Spleen (tissue), 11 donors: Measurements from ENCODE around the gene APOL2. TPM values are rescaled to one million over a fixed set of nuclear protein-coding genes. Genes with fewer than 3 reads are reported as not detected.

Experiments
- DNase-seq: peaks from one replicate; pipeline ENCODE4 v3.0.0-alpha.2; 2020
- H3K27ac ChIP-seq, 8 donors: fragments of 200-600 bp; sonication (generic) in 7 of 8; 1 replicate in 4 of 8; 2 replicates in 4 of 8; pipeline versions ENCODE4 v1.5.0 to v1.8.0; 2016 to 2021; ENCODE audit warnings: inconsistent platforms in 4 of 8, mild to moderate bottlenecking in 4 of 8, moderate library complexity in 1 of 8
- H3K27me3 ChIP-seq, 7 donors: fragments of 200-600 bp; sonication (generic) in 6 of 7; replicated peaks in 1 of 7; 1 replicate in 4 of 7; 2 replicates in 3 of 7; pipeline versions ENCODE4 v1.5.0 to v1.8.0; 2016 to 2021; ENCODE audit warnings: inconsistent platforms in 3 of 7, mild to moderate bottlenecking in 1 of 7
- H3K36me3 ChIP-seq, 6 donors: fragments of 200-600 bp; sonication (generic) in 5 of 6; 1 replicate in 4 of 6; 2 replicates in 2 of 6; pipeline versions ENCODE4 v1.5.0 to v1.8.0; 2016 to 2021; ENCODE audit warnings: inconsistent platforms in 2 of 6
- H3K4me1 ChIP-seq, 6 donors: fragments of 200-600 bp; sonication (generic) in 5 of 6; 1 replicate in 3 of 6; 2 replicates in 3 of 6; pipeline versions ENCODE4 v1.5.0 to v1.8.0; 2016 to 2021; ENCODE audit warnings: inconsistent platforms in 3 of 6
- H3K4me3 ChIP-seq, 8 donors: fragments of 200-600 bp; sonication (generic) in 7 of 8; 1 replicate in 4 of 8; 2 replicates in 4 of 8; pipeline versions ENCODE4 v1.5.0 to v1.8.0; 2016 to 2021; ENCODE audit warnings: inconsistent platforms in 4 of 8, mild to moderate bottlenecking in 4 of 8, moderate library complexity in 2 of 8
- H3K9me3 ChIP-seq, 8 donors: fragments of 200-600 bp; sonication (generic) in 7 of 8; 1 replicate in 4 of 8; 2 replicates in 4 of 8; pipeline versions ENCODE4 v1.5.0 to v1.8.0; 2016 to 2021; ENCODE audit warnings: inconsistent platforms in 4 of 8
- CTCF ChIP-seq, 11 experiments: fragments of 200-600 bp in 7 of 11; fragments of 450-650 bp in 4 of 11; sonication (generic) in 4 of 11; IDR thresholded peaks in 8 of 11; conservative IDR thresholded peaks in 3 of 11; 1 replicate in 7 of 11; 2 replicates in 4 of 11; pipeline versions ENCODE4 v1.4.0 to v1.8.0; 2016 to 2021; ENCODE audit warnings: antibody characterized with exemption in 11 of 11, inconsistent platforms in 4 of 11, mild to moderate bottlenecking in 1 of 11
- POLR2A ChIP-seq, 3 donors: fragments of 450-650 bp; IDR thresholded peaks; one replicate each; pipeline ENCODE4 v1.5.1; 2017; ENCODE audit warnings: antibody characterized with exemption in 3 of 3, mild to moderate bottlenecking in 1 of 3
- POLR2AphosphoS5 ChIP-seq, 3 donors: sonication (generic); formaldehyde crosslinking; IDR thresholded peaks; one replicate each; pipeline ENCODE4 v1.5.1; 2017; ENCODE audit warnings: antibody characterized with exemption in 3 of 3
- WGBS, 5 donors: extraction: QIAGEN DNeasy Blood & Tissue Kit in 3 of 5; methylation state at CpG; one replicate each; pipeline versions ENCODE4 v1.1.5 to v1.1.7; 2013 to 2018; 5-methylcytosine and 5-hydroxymethylcytosine counted together
- intact Hi-C: fragments of 100-400 bp; cut with DNase I; formaldehyde crosslinking; loops from one replicate; pipeline ENCODE4 v1.15.0; 2023; ENCODE audit warnings: low total_unique reads
- polyA plus RNA-seq, 3 donors: library from polyadenylated mRNA; stranded (reverse); fragments of 200-250 nt; gene quantifications; one replicate each; pipeline ENCODE4 v1.2.1, GENCODE V29; 2013
- total RNA-seq, 7 donors: library from RNA; depleted of rRNA in 3 of 7; stranded (reverse); fragments of >200 nt in 3 of 7; fragmentation: NEBNext Ultra II Directional in 4 of 7; extraction: Animal tissue kit (Norgen Biotek cat#: 25700) in 4 of 7; gene quantifications; one replicate each; pipeline versions ENCODE4 v1.1.0 to v1.2.1, GENCODE V29; 2016 to 2021
- donor health status: healthy with polysubstance abuse.
- donor health status: DM: no; HTN: no; CAD: no; lungs with moderate emphysema.
- donor health status: DM: no; HTN: no; CAD: no.
- donor health status: Bipolar disorder and iron deficiency.
- donor health status: healthy.
- donor health status: DM: no; HTN: no; CAD: no.
- donor health status: DM: yes; HTN: yes; CAD: no.

The APOL2 gene
- total and polyA plus RNA-seq, 10 donors: 16.0 to 77.2 (median 57.2) TPM

- H3K27ac ChIP-seq: no peak overlapping the region
- no peaks in the 10 kb centered on the region for H3K9me3 ChIP-seq
- DNase-seq: no peak
- intact Hi-C loops: no loop called here
- peaks cover 0 to 82% (median 55%) of the 10 kb centered on the region in 6 donors for H3K36me3 ChIP-seq
- no peaks in the 10 kb centered on the region for H3K27me3 ChIP-seq
- no peak overlapping the region for H3K4me3 ChIP-seq
- TF ChIP-seq CTCF (IDR thresholded peaks at IDR 0.05 in 8 of 11, conservative IDR thresholded peaks at IDR 0.05 in 3 of 11) (no peak), POLR2AphosphoS5 (IDR thresholded peaks at IDR 0.05) (peak; percentile 32 to 35 (median 34)), POLR2A (IDR thresholded peaks at IDR 0.05) (no peak)
- H3K4me1 ChIP-seq: peaks cover 0 to 12% (median 1%) of the 10 kb centered on the region in 6 donors
- 86 to 95% (median 89%) methylated on average over 9 of the region's 9 CpGs for WGBS, 5 donors
These were observed 11.9 kb downstream of the APOL2 start for GRCh38 chr22:36227396-36227795.

- TF ChIP-seq CTCF (IDR thresholded peaks at IDR 0.05 in 8 of 11, conservative IDR thresholded peaks at IDR 0.05 in 3 of 11): no peak
- no peak for TF ChIP-seq POLR2A (IDR thresholded peaks at IDR 0.05)
- TF ChIP-seq POLR2AphosphoS5 (IDR thresholded peaks at IDR 0.05): no peak
- no peaks in the 10 kb centered on the region for H3K9me3 ChIP-seq
- DNase-seq: no peak
- no peak overlapping the region for H3K27ac ChIP-seq
- intact Hi-C loops: no loop called here
- 85 to 98% (median 95%) methylated on average over 5 of the region's 5 CpGs for WGBS, 5 donors
- peaks cover 0 to 70% (median 44%) of the 10 kb centered on the region in 6 donors for H3K36me3 ChIP-seq
- H3K4me3 ChIP-seq: no peak overlapping the region
- H3K4me1 ChIP-seq: peaks cover 0 to 10% (median 3%) of the 10 kb centered on the region in 6 donors
- no peaks in the 10 kb centered on the region for H3K27me3 ChIP-seq
These were observed 13.1 kb downstream of the APOL2 start for GRCh38 chr22:36226189-36226588.

- Histone ChIP-seq H3K36me3 (peaks cover 0 to 62% (median 36%) of the 10 kb centered on the region in 6 donors), H3K4me1 (peaks cover 0 to 12% (median 4%) of the 10 kb centered on the region in 6 donors), H3K27me3 (no peaks in the 10 kb centered on the region), H3K27ac (no peak overlapping the region), H3K4me3 (no peak overlapping the region), H3K9me3 (no peaks in the 10 kb centered on the region)
- TF ChIP-seq POLR2A (IDR thresholded peaks at IDR 0.05) (no peak), CTCF (IDR thresholded peaks at IDR 0.05 in 8 of 11, conservative IDR thresholded peaks at IDR 0.05 in 3 of 11) (no peak), POLR2AphosphoS5 (IDR thresholded peaks at IDR 0.05) (no peak)
- WGBS, 5 donors: 83 to 90% (median 89%) methylated on average over 9 of the region's 9 CpGs
- intact Hi-C loops: no loop called here
- DNase-seq: no peak
These were observed 13.9 kb downstream of the APOL2 start for GRCh38 chr22:36225333-36225922.

GRCh38 chr22:36224245-36224644 lies 15.1 kb downstream of the APOL2 start:
- peaks cover 0 to 50% (median 24%) of the 10 kb centered on the region in 6 donors for H3K36me3 ChIP-seq

More at GRCh38 chr22:36224245-36224644, 15.1 kb downstream of the APOL2 start:
- intact Hi-C loops: no loop called here
- Histone ChIP-seq H3K4me3 (no peak overlapping the region), H3K27ac (no peak overlapping the region), H3K27me3 (no peaks in the 10 kb centered on the region), H3K4me1 (peaks cover 0 to 17% (median 8%) of the 10 kb centered on the region in 6 donors), H3K9me3 (no peaks in the 10 kb centered on the region)
- DNase-seq: no peak
- 79 to 98% (median 93%) methylated on average over 4 of the region's 4 CpGs for WGBS, 5 donors
- no peak for TF ChIP-seq POLR2AphosphoS5 (IDR thresholded peaks at IDR 0.05)
- TF ChIP-seq CTCF (IDR thresholded peaks at IDR 0.05 in 8 of 11, conservative IDR thresholded peaks at IDR 0.05 in 3 of 11): no peak
- TF ChIP-seq POLR2A (IDR thresholded peaks at IDR 0.05): no peak
